Motor neuron (in vitro differentiated cells): ENCODE data around the gene RABGGTB. TPM values are rescaled to one million over a fixed set of nuclear protein-coding genes. Genes with fewer than 3 reads are reported as not detected.
"Not testable (repeated sequence)": the region's sequence is repeated elsewhere in the genome, so short reads cannot be mapped to it uniquely, and the experiment has no call there.

ENCODE experiments used
- ATAC-seq, 8 experiments: fragments of 200-7000 bp; cut with Tn5 transposase; replicated peaks in 6 of 8; 2 replicates each; pipeline ENCODE4 v1.8.0; 2021; ENCODE audit warnings: mild to moderate bottlenecking in 8 of 8, moderate library complexity in 8 of 8
- H3K27ac ChIP-seq, 2 donors: fragments of 250-450 bp; sonication (Bioruptor Pico); 2 replicates each; pipeline ENCODE4 v1.9.0; 2021; ENCODE audit warnings: antibody characterized with exemption in 2 of 2, mild to moderate bottlenecking in 2 of 2, moderate library complexity in 1 of 2
- H3K4me1 ChIP-seq, 2 donors: fragments of 250-450 bp; sonication (Bioruptor Pico); replicated peaks in 1 of 2; 2 replicates each; pipeline ENCODE4 v1.6.1; 2021; ENCODE audit warnings: antibody characterized with exemption in 2 of 2, mild to moderate bottlenecking in 2 of 2, moderate library complexity in 1 of 2
- H3K4me3 ChIP-seq, 5 donors: fragments of 250-450 bp; sonication (Bioruptor Pico); 2 replicates each; pipeline ENCODE4 v1.9.0; 2021; ENCODE audit warnings: antibody characterized with exemption in 5 of 5, mild to moderate bottlenecking in 5 of 5, moderate library complexity in 4 of 5
- WGBS, 10 experiments: fragments of 450-650 bp; shearing (Covaris generic); methylation state at CpG; one replicate each; pipeline ENCODE4 v1.0.0; 2022; 5-methylcytosine and 5-hydroxymethylcytosine counted together
- in situ Hi-C, 9 experiments: fragments of 400-800 bp; cut with MboI; loops; one replicate each; pipeline ENCODE4 v1.15.0; 2021; ENCODE audit warnings: low sequenced_read_pairs in 9 of 9, low pct_unique_long_range_greater_than_20kb in 2 of 9; ENCODE audit not compliant: unreplicated experiment in 9 of 9
- total RNA-seq, 8 experiments: library from RNA; unstranded; fragments of 300-600 nt; gene quantifications; 2 replicates each; pipeline versions ENCODE4 v1.2.3 to v1.2.4, GENCODE V29; 2022

RABGGTB gene
- total RNA-seq, 8 experiments from 2014 or later, result 95.3 to 179 (median 145) TPM

GRCh38 chr1:75801480-75801879, 15.4 kb downstream of the RABGGTB start:
- H3K4me3 ChIP-seq, ATAC-seq, in situ Hi-C loops, H3K4me1 ChIP-seq, H3K27ac ChIP-seq: not testable (repeated sequence)
- 83 to 100% (median 100%) methylated on average over 1 to 2 of the region's 2 CpGs; no CpG with 5 or more reads in 2 of the 10 experiments for WGBS, 10 experiments

GRCh38 chr1:75808921-75809320, 22.9 kb downstream of the RABGGTB start:
- Histone ChIP-seq H3K27ac (no peak overlapping the region), H3K4me3 (no peak overlapping the region), H3K4me1 (no peaks in the 10 kb centered on the region)
- ATAC-seq, result no peak
- WGBS, 10 experiments, result 55 to 88% (median 75%) methylated on average over 2 to 4 of the region's 4 CpGs
- in situ Hi-C loops, result no loop called here

- WGBS, 10 experiments, result 40 to 91% (median 80%) methylated on average over 1 to 3 of the region's 3 CpGs; no CpG with 5 or more reads in 1 of the 10 experiments
- in situ Hi-C loops, ATAC-seq, H3K27ac ChIP-seq, H3K4me3 ChIP-seq, H3K4me1 ChIP-seq: not testable (repeated sequence)
These were observed 24.1 kb downstream of the RABGGTB start for GRCh38 chr1:75810113-75810512.

- H3K4me1 ChIP-seq, result no peaks in the 10 kb centered on the region
- in situ Hi-C loops, result no loop called here
- ATAC-seq, result no peak
- no peak overlapping the region for H3K4me3 ChIP-seq
- WGBS, 10 experiments, result 0 to 100% (median 78%) methylated on average over 1 of the region's 1 CpG
- H3K27ac ChIP-seq, result no peak overlapping the region
These were observed 25.3 kb downstream of the RABGGTB start for GRCh38 chr1:75811211-75811981.

- 58 to 100% (median 84%) methylated on average over 1 to 3 of the region's 3 CpGs for WGBS, 10 experiments
- Histone ChIP-seq H3K4me1 (no peaks in the 10 kb centered on the region), H3K4me3 (no peak overlapping the region), H3K27ac (no peak overlapping the region)
- in situ Hi-C loops, result no loop called here
- no peak for ATAC-seq
These were observed 26.0 kb downstream of the RABGGTB start for GRCh38 chr1:75812065-75812464.

GRCh38 chr1:75823596-75823995, 37.5 kb downstream of the RABGGTB start:
- H3K27ac ChIP-seq, H3K4me3 ChIP-seq, in situ Hi-C loops, H3K4me1 ChIP-seq, ATAC-seq: not testable (repeated sequence)
- 14 to 100% (median 69%) methylated on average over 1 of the region's 1 CpG; no CpG with 5 or more reads in 4 of the 10 experiments for WGBS, 10 experiments

GRCh38 chr1:75836528-75837100, 50.6 kb downstream of the RABGGTB start:
- in situ Hi-C loops, result no loop called here

GRCh38 chr1:75838079-75838478, 52.0 kb downstream of the RABGGTB start:
- Histone ChIP-seq H3K4me3 (no peak overlapping the region), H3K4me1 (no peaks in the 10 kb centered on the region), H3K27ac (no peak overlapping the region)
- in situ Hi-C loops, result no loop called here
- 8 to 80% (median 71%) methylated on average over 1 to 2 of the region's 2 CpGs; no CpG with 5 or more reads in 1 of the 10 experiments for WGBS, 10 experiments
- ATAC-seq, result no peak

More at GRCh38 chr1:75836528-75837100, 50.6 kb downstream of the RABGGTB start:
- peak in 3 of 8 experiments; percentile 74 to 90 (median 76) for ATAC-seq
- no peaks in the 10 kb centered on the region for H3K4me1 ChIP-seq
- 6 to 100% (median 49%) methylated on average over 1 to 2 of the region's 2 CpGs; no CpG with 5 or more reads in 1 of the 10 experiments for WGBS, 10 experiments
- H3K4me3 ChIP-seq, result no peak overlapping the region
- H3K27ac ChIP-seq, result no peak overlapping the region

GRCh38 chr1:75841421-75841820, 55.4 kb downstream of the RABGGTB start:
- Histone ChIP-seq H3K27ac (no peak overlapping the region), H3K4me1 (no peaks in the 10 kb centered on the region), H3K4me3 (no peak overlapping the region)
- in situ Hi-C loops, result no loop called here
- ATAC-seq, result no peak

Other genes with a start within 250 kb of the RABGGTB start
- gene SLC44A5, start 175.1 kb upstream of the RABGGTB start, total RNA-seq, result 10 to 100 TPM in 5 of 8 experiments, not detected in 3; 27.7 to 58.8 (median 52.0) TPM
- gene ACADM, start 61.5 kb upstream of the RABGGTB start, total RNA-seq, result 10 to 100 TPM; 50.8 to 90.6 (median 65.0) TPM
- gene MSH4, start 10.6 kb downstream of the RABGGTB start, total RNA-seq, result under 1 TPM; 0.11 to 0.51 (median 0.22) TPM
- not detected for gene ASB17, start 146.1 kb downstream of the RABGGTB start, total RNA-seq